DMS153 (cell line): ENCODE results near the gene WDSUB1.

Experiments used
- DNase-seq: peaks from one replicate; lab custom pipeline; 2025; lab: John Stamatoyannopoulos, UW

Gene WDSUB1

DNA sequence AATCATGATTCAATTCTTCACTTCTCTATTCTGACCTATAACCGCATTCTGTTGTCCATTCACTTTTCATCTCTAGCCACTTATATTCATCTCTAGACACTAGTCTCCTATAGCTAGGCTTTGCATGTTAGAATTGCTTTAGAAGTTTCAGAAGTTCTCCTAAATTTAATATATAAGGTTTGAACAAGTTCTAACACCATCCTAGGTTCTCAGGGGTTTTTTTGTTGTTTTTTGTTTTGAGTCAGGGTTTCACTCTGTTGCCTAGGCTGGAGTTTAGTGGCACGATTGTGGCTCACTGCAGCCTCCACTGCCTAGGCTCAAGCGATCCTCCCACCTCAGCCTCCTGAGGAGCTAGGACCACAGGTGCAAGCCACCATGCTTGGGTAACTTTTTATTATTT, 19.9 kb downstream of the WDSUB1 start:
- DNase-seq, result no peak

DNA sequence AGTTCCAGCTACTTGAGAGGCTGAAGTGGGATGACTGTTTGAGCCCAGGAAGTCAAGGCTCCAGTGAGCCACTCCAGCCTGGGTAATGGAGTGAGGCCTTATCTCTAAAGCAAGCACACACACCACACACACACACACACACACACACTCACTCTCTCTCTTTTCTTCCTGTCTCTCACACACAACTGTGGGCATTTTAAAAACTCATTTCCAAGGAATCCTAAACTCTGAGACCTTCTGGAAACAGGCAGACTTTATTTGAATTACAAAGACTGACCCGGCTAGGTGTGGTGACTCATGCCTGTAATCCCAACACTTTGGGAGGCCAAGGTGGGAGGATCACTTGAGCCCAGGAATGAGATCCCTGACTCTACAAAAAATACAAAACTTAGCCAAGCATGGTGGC, 21.3 kb downstream of the WDSUB1 start:
- no peak for DNase-seq

DNA sequence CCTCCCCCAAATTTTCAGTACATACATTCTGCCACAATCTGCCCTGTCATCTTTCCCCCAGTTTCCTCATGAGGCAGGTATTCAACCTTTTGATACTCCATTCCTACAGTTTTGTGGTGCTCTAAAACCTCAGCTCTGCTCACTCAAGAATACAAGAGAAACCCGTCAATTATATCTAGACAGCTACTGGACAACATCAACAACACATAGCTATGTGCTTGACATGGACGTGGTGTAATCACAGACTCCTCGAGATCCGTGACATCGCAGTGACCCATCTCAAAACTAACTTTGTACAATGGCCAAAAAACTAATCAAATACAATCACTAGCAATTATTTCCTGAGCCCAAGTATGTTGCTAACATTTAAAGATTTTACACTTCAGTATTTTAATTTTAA, 23.6 kb downstream of the WDSUB1 start:
- DNase-seq, result no peak

- DNase-seq, result no peak
Observed at GRCh38 chr2:159262226-159262625, 24.3 kb downstream of the WDSUB1 start.

DNA sequence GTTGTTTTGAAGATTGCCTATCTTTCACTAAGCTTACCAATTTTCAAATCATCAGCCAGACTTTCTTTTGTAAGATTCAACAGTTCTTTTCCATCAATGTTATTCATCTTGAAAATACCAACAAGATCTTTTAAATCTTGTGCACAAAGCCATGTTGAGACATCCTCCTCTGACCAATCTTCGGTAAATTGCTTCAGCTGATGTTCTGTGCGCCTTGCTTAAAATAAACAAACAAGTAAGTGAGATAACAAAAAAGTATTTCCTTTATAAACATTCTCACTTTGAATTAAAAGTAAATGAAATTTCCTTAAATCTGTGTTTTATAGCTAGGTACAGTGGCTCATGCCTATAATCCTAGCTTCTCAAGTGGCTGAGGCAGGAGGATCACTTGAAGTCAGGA, 30.3 kb downstream of the WDSUB1 start:
- no peak for DNase-seq

GRCh38 chr2:159252905-159253304, 33.6 kb downstream of the WDSUB1 start:
- no peak for DNase-seq

GRCh38 chr2:159251296-159252173, 35.0 kb downstream of the WDSUB1 start:
- DNase-seq, result no peak

- peak; percentile 86 for DNase-seq
Observed at GRCh38 chr2:159249990-159250715, 36.4 kb downstream of the WDSUB1 start.

DNA sequence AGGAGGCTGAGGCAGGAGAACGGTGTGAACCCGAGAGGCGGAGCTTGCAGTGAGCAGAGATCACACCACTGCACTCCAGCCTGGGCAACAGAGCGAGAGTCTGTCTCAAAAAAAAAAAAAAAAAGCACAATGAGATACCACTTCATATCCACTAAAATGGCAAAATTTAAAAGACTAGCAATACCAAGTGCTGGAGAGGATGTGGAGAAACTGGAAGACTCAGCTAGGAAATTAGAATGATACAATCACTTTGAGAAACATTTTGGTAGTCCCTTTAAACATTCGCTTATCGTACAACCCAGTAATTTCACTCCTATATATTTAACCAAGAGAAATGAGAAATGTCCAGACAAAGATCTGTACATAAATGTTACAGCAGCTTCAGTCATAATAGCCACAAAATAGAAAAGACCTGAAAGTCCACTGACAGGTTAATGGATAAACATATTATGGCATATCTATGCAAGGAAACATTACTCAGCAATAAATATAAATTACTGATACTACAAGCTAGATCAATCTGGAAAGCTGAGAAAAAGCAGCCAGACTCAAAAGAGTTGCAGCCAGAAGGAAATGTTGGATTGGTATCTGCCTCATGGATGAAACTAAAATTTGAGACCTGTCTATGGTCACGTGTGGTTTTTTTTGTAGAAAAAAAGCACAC, 40.0 kb downstream of the WDSUB1 start:
- no peak for DNase-seq

DNA sequence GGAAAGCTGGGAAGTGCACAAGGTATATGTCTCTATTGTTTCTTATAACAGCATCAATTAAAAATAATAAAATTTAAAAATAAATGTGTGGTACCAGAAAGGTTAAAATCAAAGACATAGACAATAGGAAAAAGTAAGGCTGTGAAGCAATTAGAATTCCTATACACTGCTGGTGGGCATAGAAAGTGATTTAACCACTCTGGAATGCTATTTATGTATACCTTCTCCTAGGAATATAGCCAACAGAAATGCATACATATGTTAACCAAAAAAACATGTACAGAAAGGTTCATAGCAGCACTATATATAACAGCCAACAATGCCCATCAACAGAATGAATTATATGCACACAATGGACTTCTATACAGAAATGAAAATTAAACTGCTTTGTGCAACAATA, 43.0 kb downstream of the WDSUB1 start:
- DNase-seq, result no peak

DNA sequence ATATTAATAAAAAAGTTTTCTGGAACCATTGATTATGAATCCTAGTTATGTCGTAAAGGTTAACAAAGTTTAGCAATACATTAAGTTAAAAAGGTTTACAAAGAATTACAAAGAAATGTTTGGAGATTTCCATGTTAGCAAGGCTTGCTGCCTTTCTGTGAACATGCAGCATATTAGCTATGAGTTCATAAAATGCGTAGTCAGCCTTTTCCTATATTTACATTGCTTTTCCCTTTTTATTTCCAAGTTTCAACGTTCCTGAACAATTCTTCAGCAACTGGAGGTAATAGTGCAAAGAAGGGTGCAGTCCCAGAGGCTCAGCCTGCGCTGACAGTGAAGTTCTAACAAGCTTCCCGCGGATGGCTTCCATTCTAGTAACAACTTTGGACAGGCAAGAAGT, 51.6 kb downstream of the WDSUB1 start:
- no peak for DNase-seq

DNA sequence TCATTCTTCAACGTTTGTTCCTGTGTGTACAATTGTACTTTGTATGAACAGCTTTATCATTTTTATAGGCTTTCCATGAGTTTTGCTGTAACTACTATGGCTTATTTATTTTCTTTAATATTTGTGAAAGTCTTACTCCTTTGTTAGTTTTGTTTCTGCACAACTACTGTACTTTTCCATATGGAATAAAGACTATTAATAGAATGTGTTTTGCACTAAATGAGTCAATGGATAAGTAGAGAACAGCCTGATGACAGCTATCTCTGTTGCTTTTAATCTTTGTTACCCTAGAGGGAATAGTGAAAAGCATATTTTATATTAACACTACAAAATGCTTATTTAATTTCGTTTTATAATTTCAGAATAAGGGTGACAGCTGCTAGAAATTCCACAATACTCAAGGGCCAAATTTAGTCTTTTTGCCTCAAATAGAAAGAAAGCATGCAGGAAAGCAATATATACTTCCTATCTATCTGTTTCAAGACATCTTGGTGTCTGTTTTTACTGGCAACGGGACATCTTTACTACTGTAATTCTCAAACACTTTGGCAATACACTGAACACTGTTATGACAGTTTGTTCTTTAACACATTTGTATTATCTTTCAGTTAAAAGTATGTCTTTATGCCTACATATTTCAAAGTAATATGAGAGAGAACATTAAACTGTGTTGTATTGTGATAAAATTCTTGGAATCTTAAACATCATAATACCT, 53.9 kb downstream of the WDSUB1 start:
- no peak for DNase-seq

- no peak for DNase-seq
Observed at GRCh38 chr2:159230145-159230877, 56.2 kb downstream of the WDSUB1 start.

DNA sequence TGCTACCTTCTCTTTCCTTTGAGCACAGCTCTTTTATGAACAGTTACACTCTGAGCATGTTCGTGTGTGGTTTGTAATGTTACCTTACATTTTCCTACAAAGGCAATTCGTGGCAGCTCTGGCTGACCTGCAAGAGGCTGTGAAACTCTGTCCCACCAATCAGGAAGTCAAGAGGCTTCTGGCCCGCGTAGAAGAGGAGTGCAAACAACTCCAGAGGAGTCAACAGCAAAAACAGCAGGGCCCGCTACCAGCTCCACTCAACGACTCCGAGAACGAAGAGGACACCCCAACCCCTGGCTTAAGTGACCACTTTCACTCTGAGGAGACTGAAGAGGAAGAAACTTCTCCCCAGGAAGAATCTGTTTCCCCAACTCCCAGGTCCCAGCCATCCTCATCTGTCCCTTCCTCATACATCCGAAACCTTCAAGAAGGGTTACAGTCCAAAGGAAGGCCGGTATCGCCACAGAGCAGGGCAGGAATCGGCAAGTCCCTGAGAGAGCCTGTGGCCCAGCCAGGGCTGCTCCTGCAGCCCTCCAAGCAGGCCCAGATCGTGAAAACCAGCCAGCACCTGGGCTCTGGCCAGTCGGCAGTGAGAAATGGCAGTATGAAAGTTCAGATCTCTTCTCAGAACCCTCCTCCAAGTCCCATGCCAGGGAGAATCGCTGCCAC, 56.9 kb downstream of the WDSUB1 start:
- DNase-seq, result no peak

DNA sequence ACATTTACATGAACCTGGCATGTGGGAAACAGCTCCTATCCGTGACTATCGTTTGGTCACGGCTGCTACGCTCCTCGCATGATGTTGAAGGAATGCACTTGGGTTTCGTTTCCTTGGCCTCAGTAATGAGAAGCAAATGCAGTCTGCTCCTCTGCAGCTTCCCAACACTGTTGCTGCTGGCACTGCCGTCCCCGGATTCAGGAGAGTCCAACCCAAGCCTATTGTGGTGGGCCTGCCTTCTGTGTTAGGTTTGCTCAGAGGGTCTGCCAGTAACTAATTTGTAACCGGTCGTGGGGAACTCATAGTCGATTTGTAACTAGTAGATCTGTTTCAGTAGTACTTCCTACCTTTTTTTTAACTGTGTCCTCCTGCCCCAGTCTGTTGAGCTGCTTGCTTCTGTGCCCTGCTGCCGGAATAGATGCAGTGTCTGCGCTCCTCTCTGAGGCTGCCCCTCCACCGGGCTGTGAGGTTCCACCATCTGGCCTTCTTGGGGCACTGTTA, 58.4 kb downstream of the WDSUB1 start:
- DNase-seq, result no peak

GRCh38 chr2:159227467-159227866, 59.0 kb downstream of the WDSUB1 start:
- DNase-seq, result no peak

DNA sequence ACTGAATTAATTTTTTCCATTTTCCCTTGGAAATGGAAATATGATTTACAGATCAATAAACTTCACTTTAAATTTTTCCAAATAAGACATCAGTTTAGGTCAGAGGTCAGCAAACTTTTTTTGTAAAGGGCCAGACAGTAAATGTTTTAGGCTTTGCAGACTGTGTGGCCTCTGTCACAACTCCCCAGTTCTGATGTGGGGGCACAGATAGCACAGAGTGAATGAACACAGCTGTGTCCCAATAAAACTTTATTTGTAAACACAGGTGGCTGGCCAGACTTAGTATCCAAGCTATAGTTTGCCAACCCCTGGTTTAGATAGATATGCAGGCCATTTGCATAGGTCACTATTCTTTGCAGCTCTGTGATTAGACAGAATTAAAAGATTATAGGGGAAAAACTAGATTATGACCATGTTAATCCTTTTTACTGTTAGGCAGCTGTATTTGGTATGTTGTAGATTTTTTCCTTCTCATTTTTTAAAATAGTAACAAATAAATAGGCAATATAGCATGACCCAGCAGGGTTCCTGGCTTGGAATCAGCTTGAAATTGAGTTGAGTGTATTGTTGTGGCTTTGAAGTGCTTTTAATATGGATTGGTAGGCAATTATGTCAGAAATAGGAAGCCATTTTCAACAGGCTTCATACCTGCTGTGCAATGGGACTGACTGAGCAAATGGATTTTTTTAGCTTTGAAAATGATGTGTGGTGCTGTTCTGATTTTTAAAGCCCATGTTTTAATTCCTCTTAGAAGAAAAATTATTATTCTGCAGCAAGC, 59.7 kb downstream of the WDSUB1 start:
- DNase-seq, result no peak

GRCh38 chr2:159226059-159226461, 60.4 kb downstream of the WDSUB1 start:
- peak; percentile 41 for DNase-seq

GRCh38 chr2:159225025-159226016, 61.2 kb downstream of the WDSUB1 start:
- no peak for DNase-seq
